IPS-NIHi11 (cell line): ENCODE results near the gene DSG2.
"Not testable (repeated sequence)": the region's sequence is repeated elsewhere in the genome, so short reads cannot be mapped to it uniquely, and the experiment has no call there.

ENCODE experiments used
- DNase-seq: peaks from one replicate; pipeline ENCODE4 v3.0.0; 2012; ENCODE audit warnings: mixed read lengths, low spot score

The DSG2 gene

DNA sequence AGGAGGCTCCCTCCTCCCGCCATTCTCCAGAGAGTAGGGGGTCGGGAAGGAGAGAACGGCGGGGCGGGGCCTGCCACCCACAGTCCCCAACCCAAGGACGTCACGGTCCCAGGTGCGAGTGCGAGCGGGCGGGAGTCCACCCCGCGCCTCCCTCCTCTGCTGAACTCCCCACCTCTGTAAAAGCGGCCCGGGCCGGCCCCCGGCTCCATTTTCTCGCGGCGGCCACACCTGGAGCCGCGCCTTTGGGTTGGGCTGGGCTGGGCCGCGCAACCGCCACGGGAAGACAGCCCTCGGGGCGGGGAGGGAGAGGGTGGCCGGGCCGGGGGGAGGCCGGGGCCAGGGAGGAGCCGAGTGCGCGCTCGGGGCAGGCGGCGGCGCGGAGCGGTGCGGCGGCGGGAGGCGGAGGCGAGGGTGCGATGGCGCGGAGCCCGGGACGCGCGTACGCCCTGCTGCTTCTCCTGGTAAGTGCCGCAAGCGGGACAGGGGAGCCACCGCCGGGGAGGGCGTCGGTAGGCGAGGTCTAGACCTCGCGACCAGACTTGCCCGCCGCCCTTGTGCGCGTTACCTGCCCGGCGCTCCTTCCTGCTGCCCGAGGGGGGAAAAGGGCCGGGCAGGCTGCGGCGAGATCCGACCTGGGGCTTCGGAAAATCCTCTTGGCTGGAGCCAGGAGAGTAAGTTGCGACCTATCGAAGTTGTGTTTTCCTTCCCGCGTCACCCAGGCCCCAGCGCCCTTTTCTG is at the start of gene DSG2:
Gene DSG2 (plus strand): TSS at position 342 of the 738 bp plus-strand sequence. CDS start 75 bp downstream, at position 417.
- peak; percentile 92 for DNase-seq

DNA sequence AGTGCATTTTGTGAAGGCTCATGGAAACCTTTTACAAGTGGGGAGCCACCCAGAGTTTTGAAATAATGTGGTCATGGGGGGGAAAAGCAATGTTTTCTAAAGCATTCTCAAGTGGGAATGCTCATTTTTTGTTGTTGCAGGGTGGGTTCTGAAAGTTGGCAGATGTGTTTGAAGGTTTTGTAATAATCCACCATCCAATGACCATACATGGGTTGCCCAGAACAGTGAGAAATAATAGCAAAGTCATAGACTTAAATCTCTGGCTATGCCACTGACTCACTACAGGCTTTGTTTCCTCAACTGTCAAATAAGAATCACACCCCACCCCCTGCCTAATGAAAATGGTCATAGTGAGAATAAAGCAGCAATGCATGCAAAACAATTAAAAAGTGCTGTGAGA is 47.6 kb upstream of the DSG2 start:
- DNase-seq = no peak

DNA sequence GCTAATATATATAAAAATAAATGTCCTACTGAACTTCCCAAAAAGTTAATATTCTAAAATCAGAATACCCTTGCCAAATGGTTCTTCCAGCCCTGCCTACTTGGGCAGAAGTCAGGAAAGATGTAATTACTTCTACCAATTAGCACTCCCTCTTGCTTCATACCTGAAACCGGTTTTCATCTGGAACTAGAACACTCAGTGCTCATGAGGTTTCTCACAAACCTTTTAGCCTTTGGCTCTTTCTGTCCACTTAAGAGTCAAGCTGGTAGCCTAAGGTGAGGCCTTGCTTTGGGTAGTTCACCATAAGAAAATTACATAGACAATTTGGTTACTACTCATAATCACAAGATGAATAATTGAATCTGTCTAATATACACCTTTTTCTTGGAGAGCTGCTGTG is 46.4 kb upstream of the DSG2 start:
- DNase-seq = no peak

DNA sequence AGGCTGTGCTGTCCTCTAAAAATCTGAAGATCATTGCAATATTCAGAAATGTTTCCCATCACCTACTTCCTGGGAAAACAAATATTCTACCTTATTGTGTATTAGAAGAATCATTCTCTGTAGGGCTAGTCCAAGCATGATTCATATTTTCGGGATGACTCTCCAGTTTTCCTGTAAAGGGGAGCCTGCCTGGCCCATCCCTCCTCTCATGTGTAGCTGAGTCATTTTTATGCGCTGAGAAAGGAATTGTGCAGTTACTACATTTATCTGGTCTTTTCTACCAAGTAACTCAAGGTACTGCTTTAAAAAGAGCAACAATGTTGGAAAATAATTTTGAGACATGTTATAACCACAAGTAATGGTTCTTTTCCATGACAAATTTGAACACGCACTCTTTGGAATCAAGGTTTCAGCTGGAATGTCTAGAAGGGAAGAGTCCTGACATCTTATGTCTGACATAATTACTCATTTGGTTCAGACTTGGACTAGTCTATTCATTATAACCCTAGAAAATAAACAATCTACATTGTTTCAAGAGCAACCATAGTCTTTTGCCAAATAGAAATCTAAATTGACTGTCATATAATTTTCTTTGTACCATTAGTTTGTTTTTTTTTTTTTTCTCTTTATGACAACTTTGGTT is 43.8 kb upstream of the DSG2 start:
- DNase-seq = no peak

DNA sequence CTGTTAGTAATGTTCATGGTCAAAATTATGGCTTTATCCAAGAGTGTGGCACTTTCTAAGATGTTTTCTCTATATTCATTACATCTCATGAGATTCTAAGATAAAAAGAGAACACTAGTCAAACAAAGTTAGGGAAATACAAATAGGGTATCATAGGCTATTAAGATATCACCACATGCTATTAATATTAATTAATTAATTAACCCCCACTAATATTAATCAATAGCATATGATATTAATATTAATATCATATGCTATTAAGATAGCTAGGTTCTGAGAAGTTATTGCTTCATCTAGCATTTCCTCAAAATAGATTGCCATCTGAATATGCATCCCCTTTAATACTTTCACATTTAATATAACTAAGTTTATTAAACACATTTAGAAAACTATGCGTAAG is 28.3 kb upstream of the DSG2 start:
- DNase-seq = no peak

DNA sequence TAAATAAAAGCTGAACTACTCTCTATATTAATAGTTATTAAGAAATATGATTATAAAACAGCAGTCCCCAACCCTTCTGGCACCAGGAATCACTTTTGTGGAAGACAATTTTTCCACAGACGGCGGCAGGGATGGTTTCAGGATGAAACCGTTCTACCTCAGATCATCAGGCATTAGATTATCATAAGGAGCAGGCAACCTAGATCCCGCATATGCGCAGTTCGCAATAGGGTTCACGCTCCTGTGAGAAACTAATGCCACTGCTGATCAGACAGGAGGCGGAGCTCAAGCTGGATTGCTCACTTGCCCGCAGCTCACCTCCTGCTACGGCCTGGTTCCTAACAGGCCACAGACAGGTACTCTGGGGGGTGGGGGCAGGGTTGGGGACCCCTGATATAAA is 19.3 kb upstream of the DSG2 start:
- no peak for DNase-seq

DNA sequence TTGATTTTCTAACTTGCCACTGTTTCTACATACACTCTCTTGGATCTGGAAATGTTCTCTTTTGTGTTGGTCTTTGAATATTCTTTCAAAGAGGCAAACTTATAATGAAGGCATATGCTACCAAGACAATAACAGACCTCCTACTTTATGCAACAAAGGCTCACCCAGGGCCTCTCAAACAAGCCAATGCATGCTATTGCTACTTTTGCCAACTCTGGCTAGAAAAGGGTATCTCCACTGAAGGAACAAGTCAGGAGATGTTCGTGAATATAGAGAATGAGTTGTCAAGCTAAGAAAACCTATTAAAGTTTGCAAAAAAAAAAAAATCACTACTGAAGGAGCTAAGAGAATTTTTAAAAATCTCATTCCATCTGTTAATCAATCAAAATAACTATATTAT is 15.9 kb upstream of the DSG2 start:
- no peak for DNase-seq

DNA sequence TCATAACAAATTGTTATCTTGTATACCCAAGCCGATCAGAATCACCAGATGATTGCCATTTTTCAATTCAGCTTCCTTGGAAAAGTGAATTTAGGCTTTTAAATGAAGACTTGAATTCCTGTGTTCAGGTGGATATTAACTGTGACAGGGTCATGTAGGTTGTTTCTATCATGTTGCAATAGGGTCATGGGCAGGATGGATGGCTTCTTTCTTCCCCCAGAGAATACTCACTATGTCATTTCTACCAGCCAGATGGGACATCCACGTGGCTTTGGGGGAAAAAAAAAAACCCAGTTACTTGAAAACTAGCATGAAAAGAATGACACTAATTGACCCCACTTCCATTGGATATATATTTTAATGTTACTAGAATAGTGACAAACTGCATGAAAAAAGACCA is 14.6 kb upstream of the DSG2 start:
- DNase-seq = no peak

DNA sequence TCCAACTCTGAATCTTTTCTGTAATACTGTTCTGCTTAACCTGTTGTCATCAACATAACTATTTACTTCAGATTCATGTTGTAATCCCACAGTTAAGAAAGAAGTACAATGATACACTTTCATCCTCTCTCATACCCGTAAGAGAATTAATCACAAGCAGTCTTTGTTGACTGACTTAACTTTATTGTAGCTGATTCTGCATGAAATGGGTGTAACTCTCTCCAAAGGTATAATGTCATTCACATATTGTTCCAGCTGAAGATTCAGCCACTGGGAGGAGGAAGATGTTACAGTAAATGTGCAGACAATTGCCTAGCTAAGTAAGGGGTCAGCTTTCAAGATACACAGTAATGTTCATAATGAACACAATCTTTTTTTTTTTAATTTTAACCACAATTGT is 13.5 kb upstream of the DSG2 start:
- no peak for DNase-seq

DNA sequence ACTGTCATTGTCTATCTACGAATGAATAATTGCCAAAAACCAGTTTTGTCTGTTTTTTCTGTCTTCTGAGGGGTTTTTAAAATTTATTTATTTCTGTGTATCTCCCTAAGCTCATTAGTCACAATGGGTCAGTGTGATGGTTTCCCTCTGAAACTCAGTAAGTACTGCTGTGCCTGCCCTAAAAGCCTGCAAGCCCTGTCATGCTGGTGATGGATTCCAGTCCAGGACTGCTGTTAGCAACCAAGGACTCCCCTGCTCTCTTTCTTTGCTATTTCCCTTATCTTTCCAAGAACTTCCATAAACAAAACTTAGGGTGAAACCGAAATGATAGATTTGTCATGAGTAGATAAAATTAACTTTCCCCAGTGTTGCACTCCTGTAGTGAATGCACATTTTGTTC is 11.8 kb upstream of the DSG2 start:
- DNase-seq = no peak

DNA sequence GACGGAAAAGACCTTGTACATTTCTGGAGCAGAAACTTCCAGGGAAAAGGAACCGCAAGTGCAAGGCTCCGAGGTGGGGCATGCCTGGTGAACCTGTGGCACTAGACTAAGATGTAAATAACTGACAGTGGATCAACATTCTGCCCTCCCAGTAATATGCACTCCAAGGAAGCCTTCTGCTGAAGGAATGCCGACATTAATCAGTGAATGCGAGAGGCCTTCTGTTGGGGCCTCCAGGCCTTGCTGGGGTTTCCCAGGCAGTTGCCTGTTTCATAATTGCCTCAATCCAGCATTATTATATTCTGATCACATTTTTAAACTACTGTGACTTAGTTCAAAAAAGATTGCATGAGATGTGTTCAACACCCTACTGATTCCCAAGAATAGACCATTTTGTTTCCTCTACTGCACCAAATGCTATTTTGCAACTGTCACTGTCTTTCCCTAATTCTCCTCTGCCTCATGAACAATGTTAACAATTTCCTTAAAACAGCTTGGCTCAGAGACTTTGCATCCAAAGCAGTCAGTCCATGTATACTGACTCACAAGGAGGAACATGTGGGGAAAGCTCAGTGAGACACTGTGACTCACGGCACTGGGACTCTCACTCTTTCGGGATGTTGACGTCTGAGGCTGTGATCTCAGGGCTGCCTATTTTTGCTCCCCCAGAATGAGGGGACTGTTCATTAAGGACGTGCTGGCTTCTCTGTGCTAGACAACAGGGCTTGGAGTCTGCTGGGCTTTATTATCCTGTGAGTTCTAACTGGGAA is 10.5 kb upstream of the DSG2 start:
- no peak for DNase-seq

DNA sequence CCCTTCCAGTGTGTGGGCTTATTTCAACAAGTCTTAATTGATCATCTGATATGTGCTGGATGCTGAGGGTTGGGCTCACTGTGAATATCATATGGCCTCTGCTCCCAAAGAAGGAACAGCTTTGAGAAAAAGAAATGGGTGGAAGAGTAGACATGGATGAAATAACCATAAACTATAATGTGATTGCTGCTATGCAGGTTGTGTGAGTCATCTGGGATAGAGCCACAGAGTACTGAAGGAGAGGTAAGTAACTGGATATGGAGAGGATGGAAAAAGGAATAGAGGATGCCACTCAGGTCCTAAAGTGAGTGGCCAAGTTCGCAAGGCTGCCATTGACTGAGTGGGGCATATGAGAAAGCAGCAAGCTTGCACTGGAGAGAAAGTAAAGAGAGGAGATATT is 8.7 kb upstream of the DSG2 start:
- no peak for DNase-seq

DNA sequence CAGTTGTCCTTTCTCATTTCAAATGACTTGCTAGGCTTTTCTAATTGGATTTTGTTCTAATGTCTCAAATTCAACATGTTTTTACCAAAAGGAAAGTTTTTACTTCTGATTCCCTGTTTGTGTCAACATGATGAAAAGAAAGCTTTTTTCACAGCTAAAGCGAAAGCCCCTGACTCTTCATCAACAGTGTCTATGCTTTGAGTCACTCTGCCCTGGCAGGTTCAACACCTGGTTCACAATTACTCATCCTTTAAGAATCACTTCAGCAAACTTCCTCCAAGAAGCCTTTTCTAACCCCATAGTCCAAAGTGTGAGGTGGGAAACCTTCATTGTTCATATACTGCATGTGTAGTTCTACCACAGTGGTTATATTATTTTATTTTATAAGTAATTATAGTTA is 7.6 kb upstream of the DSG2 start:
- no peak for DNase-seq

DNA sequence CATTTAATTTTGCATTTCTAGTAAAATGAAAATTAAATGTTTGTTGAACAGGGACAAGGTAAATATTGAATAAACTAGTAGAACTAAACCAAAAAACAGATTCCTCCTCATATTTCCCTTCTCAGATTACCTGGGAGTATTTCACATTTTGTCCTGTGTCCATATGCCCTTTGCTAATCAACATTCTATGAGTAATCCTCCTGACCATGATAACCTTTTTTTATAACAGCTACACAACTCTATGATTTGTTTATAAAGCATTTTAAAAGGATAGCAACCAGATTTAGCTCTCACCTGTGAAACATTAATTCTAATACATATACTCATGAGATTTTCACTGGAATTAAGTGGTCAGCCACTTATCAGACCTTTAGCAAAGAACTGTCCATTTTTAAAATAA is 7.1 kb upstream of the DSG2 start:
- no peak for DNase-seq

DNA sequence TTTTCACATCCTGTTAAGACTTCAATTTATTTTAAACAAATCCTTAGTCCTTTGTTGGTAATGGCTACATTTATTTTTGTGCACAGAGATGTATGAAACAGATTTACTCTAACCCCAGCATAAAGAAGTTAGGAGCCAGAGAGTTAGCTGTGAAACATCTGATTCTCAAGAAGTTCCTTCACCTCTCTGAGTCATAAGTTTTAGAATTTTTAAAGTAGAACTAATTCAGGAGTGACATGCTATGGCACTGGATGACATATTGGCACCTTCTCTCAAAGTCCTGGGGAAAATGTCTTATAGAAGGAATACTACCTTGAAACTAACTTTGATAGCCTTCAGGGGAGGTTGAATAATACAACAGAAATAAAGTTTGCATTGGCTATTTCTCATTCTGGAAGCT is 6.4 kb upstream of the DSG2 start:
- no peak for DNase-seq

DNA sequence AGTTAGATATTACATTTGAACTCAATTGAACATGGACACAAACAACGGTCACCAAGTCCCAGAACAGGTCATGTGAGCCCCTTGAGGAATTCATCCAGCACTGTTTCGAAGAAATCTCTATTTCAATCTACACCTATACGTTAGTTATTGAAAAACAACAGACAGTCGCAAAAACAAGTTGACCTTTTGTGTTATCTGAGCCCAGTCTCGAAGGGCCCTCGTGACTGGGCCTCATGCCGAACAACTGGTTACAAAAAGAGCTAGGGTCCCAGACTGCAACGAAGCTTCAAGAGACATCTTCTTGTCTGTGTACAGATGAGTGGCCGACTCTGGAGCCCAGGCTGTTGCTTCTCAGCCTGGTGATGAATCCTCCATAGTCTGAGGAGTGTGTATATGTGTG is 5.3 kb upstream of the DSG2 start:
- no peak for DNase-seq

DNA sequence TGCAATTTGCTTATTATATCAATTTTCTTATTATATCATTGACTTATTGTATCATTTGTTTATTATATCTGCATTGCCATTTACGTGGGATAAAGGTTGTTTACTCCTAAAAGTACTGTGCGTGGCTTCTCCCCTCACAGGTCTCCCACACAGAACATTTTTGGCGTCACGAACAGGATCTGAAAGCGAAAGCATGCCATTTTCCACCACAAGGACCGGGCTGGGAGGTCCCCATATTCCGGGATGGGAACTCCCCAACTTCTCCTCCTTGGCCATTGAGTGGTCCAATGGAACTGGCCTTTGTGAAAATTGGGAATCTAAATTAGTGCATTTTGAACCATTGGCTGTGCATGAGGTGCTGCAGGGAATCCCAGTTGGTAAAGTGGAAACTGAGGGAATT is 4.8 kb upstream of the DSG2 start:
- no peak for DNase-seq

DNA sequence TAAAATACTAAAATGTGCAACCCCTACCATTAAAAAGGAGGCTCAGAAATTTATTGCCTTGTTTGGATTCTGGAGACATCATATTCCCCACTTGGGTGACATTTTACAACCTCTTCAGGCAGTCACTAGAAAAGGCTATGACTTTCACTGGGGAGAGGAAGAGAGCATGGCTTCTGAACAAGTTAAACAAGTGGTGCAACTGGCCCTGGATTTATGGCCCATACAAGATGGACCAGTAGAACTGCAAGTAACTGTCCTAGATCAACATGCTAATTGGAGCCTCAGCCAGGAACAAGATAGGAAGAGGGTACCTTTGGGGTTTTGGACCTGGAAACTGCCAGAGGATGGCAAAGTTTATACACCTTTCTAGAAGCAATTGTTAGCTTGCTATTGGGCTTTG is 4.0 kb upstream of the DSG2 start:
- no peak for DNase-seq

DNA sequence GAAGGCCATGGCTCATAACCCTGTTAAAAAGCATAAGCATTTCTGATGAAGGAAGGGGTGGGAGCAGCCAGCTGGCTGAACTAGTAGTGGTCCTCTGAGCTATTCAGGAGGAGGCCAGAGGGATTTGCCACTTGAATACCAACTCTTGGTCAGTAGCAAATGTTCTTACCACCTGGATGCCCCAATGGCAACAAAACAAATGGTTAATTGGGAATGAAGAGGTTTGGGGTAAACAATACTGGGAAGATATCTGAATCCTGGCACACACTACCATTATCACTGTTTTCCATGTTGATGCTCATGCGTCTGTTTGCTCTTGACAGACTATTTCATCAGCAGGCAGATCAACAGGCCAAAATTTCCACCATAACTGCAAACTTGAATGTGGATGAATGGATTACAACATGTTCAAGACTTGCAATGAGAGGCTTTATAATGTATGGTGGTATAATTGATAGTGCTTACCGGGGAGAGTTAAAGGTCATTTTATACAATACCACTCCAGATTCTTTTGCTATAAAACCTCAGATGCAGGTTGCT is 3.2 kb upstream of the DSG2 start:
- DNase-seq = not testable (repeated sequence)

DNA sequence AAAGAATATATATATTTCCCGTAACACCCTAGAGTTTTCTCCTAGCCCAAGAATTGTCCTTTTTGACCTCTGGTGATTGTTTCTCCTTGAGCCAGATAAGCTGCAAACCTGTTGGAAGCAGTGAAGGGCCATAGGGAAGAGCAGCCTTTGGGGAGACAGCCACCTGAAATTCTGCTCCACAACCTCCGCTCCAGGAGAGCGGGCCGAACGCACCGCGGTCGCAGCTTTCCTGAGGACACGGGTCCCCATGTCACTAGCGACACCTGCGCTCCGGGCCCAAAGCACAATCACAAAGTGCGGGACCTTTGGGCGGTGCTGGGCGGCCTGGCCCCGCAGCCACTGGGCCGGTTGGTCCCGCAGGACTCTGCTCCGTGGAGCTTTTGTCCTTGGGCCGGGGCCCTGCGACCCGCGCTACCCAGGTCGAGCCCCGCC is 557 bp upstream of the DSG2 start:
- no peak for DNase-seq

DNA sequence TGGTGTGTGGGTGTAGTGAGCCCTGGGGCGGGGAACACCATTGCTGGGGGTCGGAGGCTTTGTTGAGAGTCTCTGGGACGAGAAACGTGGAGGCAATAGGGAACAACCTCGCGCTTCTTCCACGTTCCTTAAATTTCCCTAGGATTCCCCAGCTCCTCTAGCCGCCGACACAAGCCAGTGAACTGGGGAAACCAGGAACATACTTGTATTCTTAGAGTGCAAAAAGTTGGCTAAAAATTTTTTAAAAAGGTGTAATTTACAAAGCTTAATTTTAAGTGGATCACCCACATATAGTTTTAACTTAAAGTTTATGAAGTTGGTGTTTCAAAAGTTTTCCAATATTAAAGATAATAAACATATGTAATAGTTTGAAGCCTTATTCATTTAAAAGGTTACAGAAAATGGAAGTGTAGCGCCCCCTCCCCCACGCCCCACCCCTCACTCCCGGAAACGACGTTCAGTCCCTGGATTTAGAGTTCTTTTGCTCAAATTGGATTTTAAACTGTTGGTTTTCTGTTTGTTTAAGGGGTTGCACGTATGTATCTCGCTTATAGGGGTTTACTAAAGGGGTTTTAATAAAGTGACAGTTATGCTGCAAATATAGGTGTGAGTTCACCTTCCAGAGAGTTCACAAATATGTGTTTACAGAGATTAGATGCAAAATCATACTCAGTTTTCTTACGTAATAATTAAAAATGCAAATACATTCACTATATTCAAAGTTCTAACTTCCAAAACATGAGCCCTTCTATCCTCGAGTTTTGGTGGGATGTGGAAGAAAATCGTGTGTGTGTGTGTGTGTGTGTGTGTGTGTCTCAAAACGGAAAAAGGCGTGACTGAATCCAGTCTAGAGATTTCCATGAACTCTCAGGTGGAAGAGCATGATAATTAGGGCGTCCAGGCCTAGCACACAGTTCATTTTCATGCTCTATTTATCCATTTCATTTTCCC is 872 bp downstream of the DSG2 start:
- peak; percentile 31 for DNase-seq
